CD4-positive, alpha-beta T cell (primary cell): ENCODE measurements around the gene ARHGEF10L. TPM values are rescaled to one million over a fixed set of nuclear protein-coding genes. Genes with fewer than 3 reads are reported as not detected.

ENCODE experiments used
- ATAC-seq: fragments of 200-7000 bp; cut with Tn5 transposase; one replicate; pipeline ENCODE4 v1.10.0; 2022; ENCODE audit warnings: mild to moderate bottlenecking; ENCODE audit not compliant: poor library complexity
- CTCF ChIA-PET: fragments of 350-600 bp; sonication (Branson Sonifier 250); formaldehyde crosslinking; loops from one replicate; lab custom pipeline; 2021; ENCODE audit warnings: antibody characterized with exemption, inconsistent platforms; lab: Charles Lee
- POLR2A ChIA-PET: fragments of 350-600 bp; sonication (Branson Sonifier 250); formaldehyde crosslinking; loops from one replicate; lab custom pipeline; 2021; ENCODE audit warnings: antibody characterized with exemption, inconsistent platforms; lab: Charles Lee
- DNase-seq, 14 experiments: peaks; one replicate each; pipeline ENCODE4 v3.0.0-alpha.2; 2013 to 2020; ENCODE audit warnings: mixed read lengths in 2 of 14
- H3K27ac ChIP-seq, 2 donors: one replicate each; pipeline versions ENCODE4 v1.5.1 to v1.7.0; 2013; ENCODE audit warnings: low read length in 2 of 2, low read depth in 1 of 2, mild to moderate bottlenecking in 1 of 2
- H3K27me3 ChIP-seq, 2 experiments: 1 replicate in 1 of 2; 2 replicates in 1 of 2; pipeline versions ENCODE4 v1.6.1 to v1.7.0; 2013; ENCODE audit warnings: low read length in 2 of 2, control low read depth in 1 of 2, mild to moderate bottlenecking in 1 of 2, moderate library complexity in 1 of 2; ENCODE audit not compliant: insufficient read depth in 2 of 2, control insufficient read depth in 1 of 2
- H3K36me3 ChIP-seq: one replicate; pipeline ENCODE4 v1.6.1; 2013; ENCODE audit warnings: low read length, control low read depth; ENCODE audit not compliant: insufficient read depth
- H3K4me1 ChIP-seq: one replicate; pipeline ENCODE4 v1.6.1; 2013; ENCODE audit warnings: low read length, control low read depth; ENCODE audit not compliant: insufficient read depth
- H3K4me3 ChIP-seq: one replicate; pipeline ENCODE4 v1.5.1; 2013; ENCODE audit warnings: mild to moderate bottlenecking, low read length, moderate library complexity
- H3K9me3 ChIP-seq, 2 experiments: 1 replicate in 1 of 2; 2 replicates in 1 of 2; pipeline versions ENCODE4 v1.6.1 to v1.7.0; 2013; ENCODE audit warnings: low read length in 2 of 2, mild to moderate bottlenecking in 2 of 2, control low read depth in 1 of 2, moderate library complexity in 1 of 2; ENCODE audit not compliant: control insufficient read depth in 1 of 2, insufficient read depth in 1 of 2
- H3K27ac Mint-ChIP-seq: one replicate; pipeline ENCODE4 v1.8.0; 2020; ENCODE audit warnings: mixed read lengths
- H3K27me3 Mint-ChIP-seq: one replicate; pipeline ENCODE4 v1.8.0; 2021; ENCODE audit warnings: mixed read lengths
- H3K36me3 Mint-ChIP-seq: one replicate; pipeline ENCODE4 v1.8.0; 2021; ENCODE audit warnings: low read depth, mixed read lengths
- H3K4me1 Mint-ChIP-seq: one replicate; pipeline ENCODE4 v1.8.0; 2021; ENCODE audit warnings: low read depth, mixed read lengths
- H3K4me3 Mint-ChIP-seq: one replicate; pipeline ENCODE4 v1.8.0; 2020; ENCODE audit warnings: mild to moderate bottlenecking, mixed read lengths
- H3K9me3 Mint-ChIP-seq: one replicate; pipeline ENCODE4 v1.8.0; 2020; ENCODE audit warnings: mixed read lengths
- intact Hi-C, 2 experiments: fragments of 100-400 bp; cut with DNase I in 1 of 2; cut with micrococcal nuclease in 1 of 2; formaldehyde crosslinking; loops; one replicate each; pipeline versions ENCODE4 v1.15.1 to v1.9.0; 2023 to 2025; cut with DNase I, micrococcal nuclease
- total RNA-seq, 174 experiments: library from RNA in 2 of 174; stranded (reverse) in 2 of 174; gene quantifications; one replicate each; pipeline ENCODE4 v1.2.3 and lab custom pipeline; 2021 to 2026
- TF ChIP-seq, protein P1 (sequence below): fragments of 200-600 bp; IDR thresholded peaks from one replicate; pipeline ENCODE4 v1.8.0; 2022; ENCODE audit warnings: antibody characterized with exemption, mild to moderate bottlenecking

The ARHGEF10L gene
- total RNA-seq, 2 experiments from 2014 or later = 0.11 to 0.22 TPM

GRCh38 chr1:17535300-17535936 lies 4.1 kb upstream of the ARHGEF10L start:
- Histone ChIP-seq H3K36me3 (no peaks in the 10 kb centered on the region), H3K27me3 (peaks cover 23 to 30% of the 10 kb centered on the region in 2 experiments), H3K4me1 (no peaks in the 10 kb centered on the region), H3K27ac (no peak overlapping the region), H3K4me3 (no peak overlapping the region), H3K9me3 (peaks cover 0 to 5% of the 10 kb centered on the region in 2 experiments)
- Mint-ChIP-seq H3K4me3 (no peak overlapping the region), H3K36me3 (no peaks in the 10 kb centered on the region), H3K9me3 (no peaks in the 10 kb centered on the region), H3K27ac (no peak overlapping the region), H3K4me1 (peaks cover 7% of the 10 kb centered on the region), H3K27me3 (peaks cover 37% of the 10 kb centered on the region)
- ATAC-seq (no peak), DNase-seq (no peak)
- ChIA-PET POLR2A (no interaction called here), CTCF (no interaction called here)
- TF ChIP-seq, protein P1, sequence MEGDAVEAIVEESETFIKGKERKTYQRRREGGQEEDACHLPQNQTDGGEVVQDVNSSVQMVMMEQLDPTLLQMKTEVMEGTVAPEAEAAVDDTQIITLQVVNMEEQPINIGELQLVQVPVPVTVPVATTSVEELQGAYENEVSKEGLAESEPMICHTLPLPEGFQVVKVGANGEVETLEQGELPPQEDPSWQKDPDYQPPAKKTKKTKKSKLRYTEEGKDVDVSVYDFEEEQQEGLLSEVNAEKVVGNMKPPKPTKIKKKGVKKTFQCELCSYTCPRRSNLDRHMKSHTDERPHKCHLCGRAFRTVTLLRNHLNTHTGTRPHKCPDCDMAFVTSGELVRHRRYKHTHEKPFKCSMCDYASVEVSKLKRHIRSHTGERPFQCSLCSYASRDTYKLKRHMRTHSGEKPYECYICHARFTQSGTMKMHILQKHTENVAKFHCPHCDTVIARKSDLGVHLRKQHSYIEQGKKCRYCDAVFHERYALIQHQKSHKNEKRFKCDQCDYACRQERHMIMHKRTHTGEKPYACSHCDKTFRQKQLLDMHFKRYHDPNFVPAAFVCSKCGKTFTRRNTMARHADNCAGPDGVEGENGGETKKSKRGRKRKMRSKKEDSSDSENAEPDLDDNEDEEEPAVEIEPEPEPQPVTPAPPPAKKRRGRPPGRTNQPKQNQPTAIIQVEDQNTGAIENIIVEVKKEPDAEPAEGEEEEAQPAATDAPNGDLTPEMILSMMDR = no peak
- intact Hi-C loops = no loop called here

DNA sequence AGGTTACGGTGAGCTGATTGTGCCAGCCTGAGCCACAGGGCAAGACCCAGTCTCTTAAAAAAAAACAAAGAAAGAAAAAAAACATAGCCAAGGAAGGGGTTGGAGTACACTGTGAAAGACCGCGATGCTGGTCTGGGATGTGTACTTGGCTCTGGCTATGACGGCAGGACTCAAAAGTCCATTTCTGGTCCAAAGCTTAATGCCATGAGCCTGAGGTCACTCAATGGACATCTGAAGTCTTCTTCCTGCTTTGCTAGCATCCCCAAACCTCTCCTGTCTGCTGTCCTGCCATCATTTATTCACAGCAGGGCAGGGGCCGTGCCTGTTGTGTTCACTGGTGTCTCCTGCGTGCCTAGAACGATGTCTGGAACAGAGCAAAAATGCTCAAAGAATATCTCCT lies 1.5 kb upstream of the ARHGEF10L start:
- no peak for DNase-seq
- H3K27me3 Mint-ChIP-seq = peaks cover 58% of the 10 kb centered on the region
- ATAC-seq = no peak
- H3K27ac Mint-ChIP-seq = no peak overlapping the region
- H3K36me3 ChIP-seq = no peaks in the 10 kb centered on the region
- H3K9me3 Mint-ChIP-seq = no peaks in the 10 kb centered on the region
- H3K27ac ChIP-seq = no peak overlapping the region
- no peaks in the 10 kb centered on the region for H3K36me3 Mint-ChIP-seq
- H3K27me3 ChIP-seq = peaks cover 32 to 40% of the 10 kb centered on the region in 2 experiments
- peaks cover 5% of the 10 kb centered on the region for H3K4me1 ChIP-seq
- peaks cover 7% of the 10 kb centered on the region for H3K4me1 Mint-ChIP-seq
- TF ChIP-seq, protein P1 = no peak
- H3K4me3 Mint-ChIP-seq = no peak overlapping the region
- intact Hi-C loops = no loop called here
- ChIA-PET CTCF (interaction anchor here (0.6 kb wide), 1 partner anchor 252 kb away, joined by 3 read pairs; no protein-coding TSS in a partner anchor), POLR2A (no interaction called here)
- no peak overlapping the region for H3K4me3 ChIP-seq
- peaks cover 0 to 12% of the 10 kb centered on the region in 2 experiments for H3K9me3 ChIP-seq

DNA sequence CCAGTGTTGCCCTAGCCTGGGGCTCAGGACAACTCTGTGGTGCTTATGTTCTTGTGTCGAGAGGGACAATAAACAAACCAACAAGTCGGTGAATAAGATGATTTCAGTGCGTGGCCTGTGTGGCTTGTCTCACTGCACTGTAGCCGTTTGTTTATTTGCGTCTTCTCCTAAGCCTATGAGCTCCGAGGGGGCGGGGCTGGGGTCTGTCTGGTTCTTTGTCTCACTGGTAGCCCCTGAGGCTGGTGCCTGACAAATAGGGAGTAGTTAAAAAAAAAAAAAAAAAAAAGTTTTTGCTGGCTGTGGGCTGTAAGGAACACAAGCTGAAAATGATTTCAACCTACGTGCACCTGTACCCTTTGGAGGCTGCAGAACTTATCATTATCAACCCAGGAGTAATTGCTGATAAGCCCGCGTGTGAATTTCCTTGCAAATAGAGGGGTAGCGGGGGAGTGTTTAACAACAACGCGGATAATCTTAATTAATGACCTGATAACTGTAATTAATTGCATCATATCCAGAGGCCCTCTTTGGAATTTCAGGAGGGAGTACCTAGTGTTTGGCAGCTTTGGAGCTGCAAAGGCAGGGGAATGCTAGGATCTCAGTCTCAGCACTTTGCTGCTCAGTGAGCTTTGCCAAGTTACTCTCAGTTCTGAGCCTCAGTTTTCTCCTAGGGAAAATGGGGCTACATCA lies 925 bp upstream of the ARHGEF10L start:
- Mint-ChIP-seq H3K4me1 (peaks cover 7% of the 10 kb centered on the region), H3K9me3 (no peaks in the 10 kb centered on the region), H3K27me3 (peaks cover 60% of the 10 kb centered on the region), H3K4me3 (no peak overlapping the region), H3K27ac (no peak overlapping the region), H3K36me3 (no peaks in the 10 kb centered on the region)
- Histone ChIP-seq H3K9me3 (peaks cover 0 to 12% of the 10 kb centered on the region in 2 experiments), H3K27me3 (peaks cover 32 to 40% of the 10 kb centered on the region in 2 experiments), H3K27ac (no peak overlapping the region), H3K4me1 (peaks cover 5% of the 10 kb centered on the region), H3K4me3 (no peak overlapping the region), H3K36me3 (no peaks in the 10 kb centered on the region)
- intact Hi-C loops = no loop called here
- DNase-seq = no peak
- ChIA-PET POLR2A (no interaction called here), CTCF (interaction anchor here (0.6 kb wide), 1 partner anchor 251 kb away, joined by 3 read pairs; no protein-coding TSS in a partner anchor)
- TF ChIP-seq, protein P1 = no peak
- no peak for ATAC-seq
